NCI-H1417 (cell line): ENCODE measurements around the gene G6PC2.
"Not testable (repeated sequence)": the region's sequence is repeated elsewhere in the genome, so short reads cannot be mapped to it uniquely, and the experiment has no call there.

Source experiments
- DNase-seq, 3 experiments: peaks; one replicate each; lab custom pipeline; 2025; lab: John Stamatoyannopoulos, UW

Gene G6PC2

DNA sequence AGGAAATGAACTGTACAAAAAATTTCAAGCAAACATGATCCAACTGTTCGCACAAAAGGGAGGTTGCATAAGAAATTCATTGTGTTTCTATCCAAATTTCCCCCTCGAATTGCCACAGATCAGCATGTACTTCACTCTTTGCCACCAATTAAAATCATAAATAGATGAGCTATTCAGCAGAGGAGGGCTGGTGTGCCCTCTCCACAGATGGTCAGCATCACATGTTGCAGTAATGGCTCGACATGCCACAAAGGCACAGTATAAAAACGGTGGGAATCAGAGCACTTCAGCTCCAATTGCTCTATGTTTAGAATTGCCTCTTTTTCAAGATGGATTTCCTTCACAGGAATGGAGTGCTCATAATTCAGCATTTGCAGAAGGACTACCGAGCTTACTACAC, at the start of gene G6PC2:
Gene G6PC2, plus strand, starts transcription at position 289 of the 400 bp plus-strand sequence. Its CDS starts 41 bp downstream, at position 330.
- DNase-seq, result peak in 1 of 3 experiments; percentile 1

GRCh38 chr2:168851674-168852320, 49.3 kb upstream of the G6PC2 start:
- DNase-seq, result peak in 2 of 3 experiments; percentile 6 to 56

DNA sequence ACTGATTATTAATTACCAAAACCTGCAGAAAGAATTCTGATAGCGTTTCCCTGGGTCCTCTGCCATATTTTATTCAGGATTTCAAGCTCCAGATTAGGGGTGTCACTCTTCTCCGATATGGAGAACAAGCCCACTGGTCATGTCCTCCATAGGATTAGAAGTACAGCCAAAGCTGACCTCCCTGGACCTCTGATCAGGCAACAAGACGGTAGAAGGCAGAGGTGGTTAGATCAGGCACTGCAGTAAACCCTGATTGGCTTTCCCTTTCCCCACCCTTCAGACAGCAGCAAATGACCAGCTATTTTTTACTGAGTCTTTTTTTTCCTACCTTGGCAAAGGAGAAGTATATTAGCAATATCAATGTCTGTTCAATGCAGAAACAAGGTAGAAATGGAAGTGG, 48.6 kb upstream of the G6PC2 start:
- no peak for DNase-seq

DNA sequence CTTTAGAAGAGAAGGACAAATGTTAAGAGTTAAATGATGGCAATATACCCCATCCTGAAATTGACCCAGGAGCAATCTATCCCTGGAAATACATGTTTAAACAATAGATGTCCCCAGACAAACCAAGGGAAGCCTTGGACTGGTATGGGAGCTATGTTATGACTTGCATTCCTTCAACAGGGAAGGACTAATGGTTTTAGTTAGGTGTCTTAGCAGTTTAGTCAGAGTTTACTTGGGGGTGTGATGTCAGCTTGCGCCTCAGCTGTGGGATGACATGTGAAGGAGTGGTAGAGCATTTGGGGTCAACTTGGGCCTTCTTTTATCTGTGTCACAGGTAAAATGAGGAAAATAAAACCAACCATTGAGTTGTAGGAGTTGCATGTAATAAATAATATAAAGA, 47.6 kb upstream of the G6PC2 start:
- DNase-seq, result no peak

GRCh38 chr2:168854651-168855050, 46.4 kb upstream of the G6PC2 start:
- no peak for DNase-seq

DNA sequence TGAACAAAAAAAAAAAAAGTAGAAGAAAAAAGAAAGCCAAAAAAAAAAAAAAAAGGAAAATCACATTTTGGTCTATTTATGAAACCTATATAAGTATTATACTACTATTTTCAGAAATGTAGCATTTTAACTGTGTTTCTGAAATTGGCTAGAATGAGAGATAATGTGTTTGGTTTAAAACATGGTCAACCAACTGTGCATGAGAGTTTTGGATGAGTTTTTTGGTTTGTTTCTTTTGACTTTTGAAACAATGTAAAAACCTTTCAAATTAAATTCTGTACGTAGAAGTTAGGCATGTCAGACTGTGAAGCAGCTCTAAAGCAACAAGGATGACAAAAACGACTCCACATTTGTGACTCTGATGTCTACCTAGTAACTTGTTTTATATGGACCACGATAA, 45.5 kb upstream of the G6PC2 start:
- no peak for DNase-seq

- no peak for DNase-seq
These were observed 42.9 kb upstream of the G6PC2 start for GRCh38 chr2:168858146-168858545.

- not testable (repeated sequence) for DNase-seq
These were observed 33.9 kb upstream of the G6PC2 start for GRCh38 chr2:168867164-168867563.

DNA sequence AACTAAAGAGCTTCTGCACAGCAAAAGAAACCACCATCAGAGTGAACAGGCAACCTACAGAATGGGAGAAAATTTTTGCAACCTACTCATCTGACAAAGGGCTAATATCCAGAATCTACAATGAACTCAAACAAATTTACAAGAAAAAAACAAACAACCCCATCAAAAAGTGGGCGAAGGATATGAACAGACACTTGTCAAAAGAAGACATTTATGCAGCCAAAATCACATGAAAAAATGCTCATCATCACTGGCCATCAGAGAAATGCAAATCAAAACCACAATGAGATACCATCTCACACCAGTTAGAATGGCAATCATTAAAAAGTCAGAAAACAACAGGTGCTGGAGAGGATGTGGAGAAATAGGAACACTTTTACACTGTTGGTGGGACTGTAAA, 30.7 kb upstream of the G6PC2 start:
- DNase-seq, result not testable (repeated sequence)

DNA sequence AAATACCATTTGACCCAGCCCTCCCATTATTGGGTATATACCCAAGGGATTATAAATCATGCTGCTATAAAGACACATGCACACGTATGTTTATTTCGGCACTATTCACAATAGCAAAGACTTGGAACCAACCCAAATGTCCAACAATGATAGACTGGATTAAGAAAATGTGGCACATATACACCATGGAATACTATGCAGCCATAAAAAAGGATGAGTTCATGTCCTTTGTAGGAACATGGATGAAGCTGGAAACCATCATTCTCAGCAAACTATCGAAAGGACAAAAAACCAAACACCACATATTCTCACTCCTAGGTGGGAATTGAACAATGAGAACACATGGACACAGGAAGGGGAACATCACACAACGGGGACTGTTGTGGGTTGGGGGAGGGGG, 30.3 kb upstream of the G6PC2 start:
- not testable (repeated sequence) for DNase-seq

DNA sequence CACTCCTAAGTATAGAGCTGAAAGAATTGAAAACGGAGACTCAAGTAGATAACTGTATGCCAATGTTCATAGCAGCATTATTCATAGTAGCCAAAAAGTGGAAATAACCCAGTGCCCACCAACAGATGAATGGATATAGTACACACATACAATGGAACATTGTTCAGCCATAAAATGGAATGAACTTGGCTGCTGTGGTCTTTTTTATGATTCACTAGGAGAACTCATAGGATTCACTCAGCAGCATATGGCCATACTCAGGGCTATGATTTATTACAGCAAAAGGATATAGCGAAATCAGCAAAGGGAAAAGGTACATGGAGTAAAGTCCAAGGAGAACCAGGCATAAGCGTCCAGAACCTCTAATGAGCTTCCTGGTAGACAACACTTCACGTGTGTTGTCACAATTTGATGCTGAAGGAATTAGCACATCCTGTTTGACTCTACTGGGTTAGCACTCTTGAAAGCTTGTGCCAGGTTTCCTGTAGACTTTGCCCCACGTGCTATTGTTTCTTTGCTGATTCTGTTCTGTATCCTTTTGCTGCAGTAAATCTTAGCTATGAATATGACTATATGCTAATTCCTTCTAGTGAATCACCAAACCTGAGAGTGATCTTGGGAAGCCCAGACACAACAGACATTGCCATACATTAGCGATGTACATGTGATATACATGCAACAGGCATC, 26.6 kb upstream of the G6PC2 start:
- no peak for DNase-seq

GRCh38 chr2:168882163-168882562, 18.9 kb upstream of the G6PC2 start:
- not testable (repeated sequence) for DNase-seq

GRCh38 chr2:168884975-168885374, 16.1 kb upstream of the G6PC2 start:
- DNase-seq, result no peak

- DNase-seq, result peak in 1 of 3 experiments; percentile 17
These were observed 11.5 kb upstream of the G6PC2 start for GRCh38 chr2:168889635-168890005.

GRCh38 chr2:168890006-168890782, 10.9 kb upstream of the G6PC2 start, which contains the start of gene SPC25:
Gene SPC25, minus strand, starts transcription at chr2:168890430. Its CDS starts 911 bp downstream, at chr2:168889519.
- peak; percentile 69 to 89 (median 88) for DNase-seq

DNA sequence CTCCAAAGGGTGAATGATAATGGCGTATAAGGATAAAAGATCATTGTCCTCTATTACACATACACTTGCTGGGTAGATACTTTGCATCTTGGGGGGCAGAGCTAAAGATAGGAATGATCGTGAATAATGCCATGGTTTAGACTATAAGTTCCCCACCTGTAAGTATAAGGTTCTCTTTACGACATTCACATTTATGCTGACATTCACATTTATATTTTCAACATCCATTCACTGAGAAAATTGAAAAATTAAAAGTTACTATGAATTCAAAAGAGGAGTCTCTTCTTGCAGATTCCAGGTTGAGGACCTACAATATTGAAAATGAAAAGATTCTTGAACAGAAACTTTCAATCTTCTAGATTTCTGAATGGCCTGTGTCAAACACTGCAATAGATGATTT, 8.8 kb upstream of the G6PC2 start:
- DNase-seq, result no peak

DNA sequence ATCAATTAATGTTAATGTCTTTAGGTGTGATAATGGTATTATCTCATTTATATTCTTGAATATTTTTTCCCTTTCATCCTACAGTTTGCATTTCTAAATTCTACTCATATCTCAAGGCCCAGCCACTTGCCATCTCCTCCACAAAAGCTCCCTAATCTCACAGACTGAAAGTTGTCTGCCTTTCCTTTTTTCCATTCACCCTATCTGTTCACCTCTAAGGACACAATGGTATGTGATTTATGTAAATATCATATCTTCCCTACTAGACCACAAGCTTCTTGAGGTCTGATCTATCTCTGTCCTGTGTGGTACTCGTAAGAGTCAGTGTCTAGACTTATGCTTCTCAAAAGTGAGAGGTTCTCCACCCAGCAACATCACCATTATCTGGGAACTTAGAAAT, 7.0 kb upstream of the G6PC2 start:
- no peak for DNase-seq

DNA sequence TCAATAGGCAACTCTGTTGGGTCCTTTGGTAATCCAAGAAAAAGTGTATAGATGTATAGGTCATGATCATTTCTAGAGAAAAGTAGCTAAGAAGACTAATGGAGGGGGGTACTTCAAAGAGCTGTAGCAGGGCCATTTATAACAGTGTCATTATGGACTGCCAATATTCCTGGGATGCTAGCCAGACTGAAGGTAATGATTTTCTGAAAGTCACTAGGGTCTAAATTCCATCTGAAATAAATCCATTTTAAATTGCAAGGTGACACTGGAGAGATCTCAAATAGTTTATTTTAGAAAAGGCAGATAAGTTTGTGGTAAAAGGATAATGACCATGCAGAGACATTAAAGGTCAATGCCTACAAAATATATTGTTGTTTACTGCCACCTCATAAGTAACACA, 6.4 kb upstream of the G6PC2 start:
- DNase-seq, result no peak

DNA sequence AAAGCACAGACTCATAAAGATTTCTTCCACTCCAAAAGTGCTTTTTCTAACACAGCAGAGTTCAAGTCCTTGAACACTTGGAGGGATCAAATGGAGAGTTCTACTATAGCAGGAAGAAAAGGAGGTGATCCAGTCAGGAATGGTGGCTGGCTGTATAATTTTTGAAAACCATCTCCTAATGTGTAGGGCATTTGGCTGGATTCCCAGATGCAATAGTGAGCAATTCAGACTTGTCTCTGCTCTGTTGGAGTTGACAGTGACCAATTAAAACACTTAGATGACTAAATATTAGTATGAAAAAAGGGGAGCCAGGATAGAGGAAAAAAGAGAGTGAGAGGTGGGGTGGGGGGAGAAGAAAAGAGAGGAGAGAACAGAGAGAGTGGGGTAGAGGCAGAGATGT, 5.3 kb upstream of the G6PC2 start:
- peak in 1 of 3 experiments; percentile 1 for DNase-seq

GRCh38 chr2:168896783-168897182, 4.3 kb upstream of the G6PC2 start:
- DNase-seq, result no peak

DNA sequence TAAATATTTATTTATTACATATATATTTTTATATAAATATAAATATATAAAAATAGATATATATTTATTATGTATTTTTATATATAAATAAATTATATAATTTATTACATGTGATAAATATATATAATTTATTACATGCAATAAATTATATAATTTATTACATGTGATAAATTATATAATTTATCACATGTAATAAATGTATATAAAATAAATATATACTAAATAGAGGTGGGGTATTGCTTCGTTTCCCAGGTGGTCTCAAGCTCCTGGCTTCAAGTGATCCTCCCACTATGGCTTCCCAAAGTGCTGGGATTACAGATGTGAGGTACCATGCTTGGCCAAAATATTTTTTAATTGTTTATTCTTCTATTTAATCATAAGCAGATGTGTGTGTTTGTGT, 3.6 kb upstream of the G6PC2 start:
- no peak for DNase-seq

GRCh38 chr2:168903888-168904287, 2.8 kb downstream of the G6PC2 start:
- no peak for DNase-seq

DNA sequence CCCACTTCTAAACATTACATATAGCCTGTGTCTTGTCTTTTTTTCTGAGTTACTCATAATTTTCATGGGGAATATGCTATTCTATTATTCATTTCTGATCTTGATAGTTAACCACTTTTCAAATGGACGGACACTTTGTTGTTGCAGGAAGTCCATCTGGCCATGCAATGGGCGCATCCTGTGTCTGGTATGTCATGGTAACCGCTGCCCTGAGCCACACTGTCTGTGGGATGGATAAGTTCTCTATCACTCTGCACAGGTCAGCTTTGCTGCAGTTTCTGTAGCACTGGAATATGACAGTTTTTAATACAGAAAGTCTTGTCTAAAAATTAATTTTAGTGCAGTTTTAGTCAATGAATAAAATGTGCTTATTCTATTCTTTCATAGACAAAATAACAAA, 3.3 kb downstream of the G6PC2 start:
- DNase-seq, result no peak
